ENCODE results near the gene NR4A2. TPM values are rescaled to one million over a fixed set of nuclear protein-coding genes. Genes with fewer than 3 reads are reported as not detected.

Gene NR4A2
- total RNA-seq, 1 experiment from 2014 or later, result 0.85 TPM

DNA sequence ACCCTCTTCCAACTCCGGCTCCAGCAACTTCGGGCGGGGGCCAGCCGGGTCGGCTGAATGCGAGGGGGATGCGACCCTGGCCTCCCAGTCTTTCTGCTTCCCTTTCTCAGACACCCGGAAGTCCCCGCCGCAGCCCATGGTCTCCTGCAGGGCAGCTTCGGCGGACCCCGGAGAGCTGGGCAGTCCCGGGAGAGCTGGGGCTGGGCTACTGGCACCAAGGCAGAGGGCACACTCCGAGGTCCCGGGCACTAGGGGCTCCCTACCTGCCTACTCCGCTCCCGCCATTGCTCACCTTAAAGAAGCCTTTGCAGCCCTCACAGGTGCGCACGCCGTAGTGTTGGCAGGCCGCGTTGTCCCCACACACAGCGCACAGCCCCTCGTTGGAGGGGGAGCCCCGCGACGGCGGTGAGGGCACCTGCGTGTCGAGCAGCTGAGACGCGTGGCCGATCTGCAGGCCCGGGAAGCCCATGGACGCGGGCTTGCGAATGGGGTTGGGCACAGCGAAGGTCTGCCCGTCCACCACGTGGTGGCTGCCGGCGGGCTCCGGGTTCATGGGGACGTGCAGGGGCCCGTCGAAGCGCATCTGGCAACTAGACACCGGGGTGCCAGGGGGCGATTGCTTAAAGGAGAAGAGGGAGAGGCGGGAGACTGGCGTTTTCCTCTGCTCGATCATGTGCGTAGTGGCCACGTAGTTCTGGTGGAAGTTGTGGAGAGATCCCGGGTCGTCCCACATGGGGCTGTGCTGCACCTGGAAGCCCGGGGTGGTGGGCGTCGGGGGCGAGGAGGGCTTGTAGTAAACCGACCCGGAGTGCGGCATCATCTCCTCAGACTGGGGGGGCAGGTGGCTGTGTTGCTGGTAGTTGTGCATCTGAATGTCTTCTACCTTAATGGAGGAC, 3.2 kb downstream of the NR4A2 start:
- Histone ChIP-seq H3K4me3 (ENCODE audit: low read depth in 2 of 2, low read length in 2 of 2) (no peak overlapping the region), H3K4me1 (ENCODE audit: control insufficient read depth, insufficient read depth, low read length) (peaks cover 2% of the 10 kb centered on the region; the same call in 1 of the 2 replicates), H3K27me3 (ENCODE audit: control insufficient read depth, insufficient read depth, low read length) (0 out of 2 replicates have a peak, but pooled peaks cover 2% of the 10 kb centered on the region), H3K9me3 (ENCODE audit: control insufficient read depth, insufficient read depth, low read depth, low read length) (no peaks in the 10 kb centered on the region), H3K36me3 (ENCODE audit: control insufficient read depth, insufficient read depth, low read length) (peaks cover 4% of the 10 kb centered on the region; the same call in 1 of the 2 replicates), H3K27ac (ENCODE audit: low read length) (no peak overlapping the region)
- DNase-seq (ENCODE audit: low read depth, low spot score) (no peak), ATAC-seq (no peak)
- ChIA-PET CTCF (no interaction called here), POLR2A (interaction anchor here (0.6 kb wide), 1 partner anchor 152 kb away, joined by 3 read pairs; no protein-coding TSS in a partner anchor)
- in situ Hi-C loops (cut with HindIII; ENCODE audit: low pct_unique_long_range_greater_than_20kb, low sequenced_read_pairs), result no loop called here
- intact Hi-C loops (cut with micrococcal nuclease; ENCODE audit: unreplicated experiment), result no loop called here
- TF ChIP-seq, protein P1, sequence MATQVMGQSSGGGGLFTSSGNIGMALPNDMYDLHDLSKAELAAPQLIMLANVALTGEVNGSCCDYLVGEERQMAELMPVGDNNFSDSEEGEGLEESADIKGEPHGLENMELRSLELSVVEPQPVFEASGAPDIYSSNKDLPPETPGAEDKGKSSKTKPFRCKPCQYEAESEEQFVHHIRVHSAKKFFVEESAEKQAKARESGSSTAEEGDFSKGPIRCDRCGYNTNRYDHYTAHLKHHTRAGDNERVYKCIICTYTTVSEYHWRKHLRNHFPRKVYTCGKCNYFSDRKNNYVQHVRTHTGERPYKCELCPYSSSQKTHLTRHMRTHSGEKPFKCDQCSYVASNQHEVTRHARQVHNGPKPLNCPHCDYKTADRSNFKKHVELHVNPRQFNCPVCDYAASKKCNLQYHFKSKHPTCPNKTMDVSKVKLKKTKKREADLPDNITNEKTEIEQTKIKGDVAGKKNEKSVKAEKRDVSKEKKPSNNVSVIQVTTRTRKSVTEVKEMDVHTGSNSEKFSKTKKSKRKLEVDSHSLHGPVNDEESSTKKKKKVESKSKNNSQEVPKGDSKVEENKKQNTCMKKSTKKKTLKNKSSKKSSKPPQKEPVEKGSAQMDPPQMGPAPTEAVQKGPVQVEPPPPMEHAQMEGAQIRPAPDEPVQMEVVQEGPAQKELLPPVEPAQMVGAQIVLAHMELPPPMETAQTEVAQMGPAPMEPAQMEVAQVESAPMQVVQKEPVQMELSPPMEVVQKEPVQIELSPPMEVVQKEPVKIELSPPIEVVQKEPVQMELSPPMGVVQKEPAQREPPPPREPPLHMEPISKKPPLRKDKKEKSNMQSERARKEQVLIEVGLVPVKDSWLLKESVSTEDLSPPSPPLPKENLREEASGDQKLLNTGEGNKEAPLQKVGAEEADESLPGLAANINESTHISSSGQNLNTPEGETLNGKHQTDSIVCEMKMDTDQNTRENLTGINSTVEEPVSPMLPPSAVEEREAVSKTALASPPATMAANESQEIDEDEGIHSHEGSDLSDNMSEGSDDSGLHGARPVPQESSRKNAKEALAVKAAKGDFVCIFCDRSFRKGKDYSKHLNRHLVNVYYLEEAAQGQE (IDR thresholded peaks at IDR 0.05; ENCODE audit: insufficient read depth in 1 of 2, low read depth in 2 of 2, low read length in 1 of 2), result no peak
- TF ChIP-seq SIN3A (IDR thresholded peaks at IDR 0.05; ENCODE audit: borderline replicate concordance, insufficient read depth, low read depth, low read length) (no peak), TCF7L2 (IDR thresholded peaks at IDR 0.05; ENCODE audit: low read depth, low read length) (no peak), POLR2AphosphoS5 (IDR thresholded peaks at IDR 0.05; ENCODE audit: low read depth, low read length) (no peak)
- TF ChIP-seq, protein P2, sequence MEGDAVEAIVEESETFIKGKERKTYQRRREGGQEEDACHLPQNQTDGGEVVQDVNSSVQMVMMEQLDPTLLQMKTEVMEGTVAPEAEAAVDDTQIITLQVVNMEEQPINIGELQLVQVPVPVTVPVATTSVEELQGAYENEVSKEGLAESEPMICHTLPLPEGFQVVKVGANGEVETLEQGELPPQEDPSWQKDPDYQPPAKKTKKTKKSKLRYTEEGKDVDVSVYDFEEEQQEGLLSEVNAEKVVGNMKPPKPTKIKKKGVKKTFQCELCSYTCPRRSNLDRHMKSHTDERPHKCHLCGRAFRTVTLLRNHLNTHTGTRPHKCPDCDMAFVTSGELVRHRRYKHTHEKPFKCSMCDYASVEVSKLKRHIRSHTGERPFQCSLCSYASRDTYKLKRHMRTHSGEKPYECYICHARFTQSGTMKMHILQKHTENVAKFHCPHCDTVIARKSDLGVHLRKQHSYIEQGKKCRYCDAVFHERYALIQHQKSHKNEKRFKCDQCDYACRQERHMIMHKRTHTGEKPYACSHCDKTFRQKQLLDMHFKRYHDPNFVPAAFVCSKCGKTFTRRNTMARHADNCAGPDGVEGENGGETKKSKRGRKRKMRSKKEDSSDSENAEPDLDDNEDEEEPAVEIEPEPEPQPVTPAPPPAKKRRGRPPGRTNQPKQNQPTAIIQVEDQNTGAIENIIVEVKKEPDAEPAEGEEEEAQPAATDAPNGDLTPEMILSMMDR (IDR thresholded peaks at IDR 0.05), result no peak
- no TSS peak for BruUV-seq (replicated peaks)

DNA sequence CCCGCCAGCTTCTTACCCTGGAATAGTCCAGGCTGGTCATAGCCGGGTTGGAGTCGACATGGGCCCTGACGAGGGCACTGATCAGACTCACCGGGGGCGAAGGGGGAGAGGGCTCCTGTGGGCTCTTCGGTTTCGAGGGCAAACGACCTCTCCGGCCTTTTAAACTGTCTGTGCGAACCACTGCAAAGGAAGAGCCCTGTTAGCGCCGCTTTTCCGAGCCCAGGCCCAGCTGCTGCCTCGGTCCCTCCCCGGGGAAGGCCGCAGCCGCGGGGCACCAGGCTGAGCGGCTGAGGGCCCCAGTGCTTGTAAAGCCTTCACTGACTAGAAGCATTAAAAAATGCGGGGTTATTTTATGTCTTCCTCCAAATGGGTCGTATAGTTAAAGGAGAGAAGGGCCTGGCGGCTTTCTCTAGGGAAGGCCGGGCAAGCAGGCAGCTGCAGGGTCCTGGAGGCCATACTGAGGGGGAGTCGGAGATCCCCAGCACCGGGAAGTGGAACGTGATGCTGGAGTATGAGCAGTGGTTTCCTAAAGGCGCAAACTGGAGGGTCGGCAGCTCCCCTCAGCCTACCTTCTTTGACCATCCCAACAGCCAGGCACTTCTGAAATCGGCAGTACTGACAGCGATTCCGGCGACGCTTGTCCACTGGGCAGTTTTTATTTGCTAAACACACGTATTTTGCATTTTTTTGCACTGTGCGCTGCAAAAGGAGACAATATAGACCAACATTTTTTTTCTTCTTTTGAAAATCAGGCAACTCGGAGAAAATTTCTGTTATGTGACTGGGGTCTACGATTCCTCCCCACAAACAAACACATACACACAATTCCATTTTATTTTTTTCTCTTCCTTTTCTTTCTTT, 4.5 kb downstream of the NR4A2 start:
- BruUV-seq (replicated peaks), result no TSS peak
- Histone ChIP-seq H3K4me3 (ENCODE audit: low read depth in 2 of 2, low read length in 2 of 2) (no peak overlapping the region), H3K27ac (ENCODE audit: low read length) (no peak overlapping the region), H3K27me3 (ENCODE audit: control insufficient read depth, insufficient read depth, low read length) (0 out of 2 replicates have a peak, but pooled peaks cover 2% of the 10 kb centered on the region), H3K9me3 (ENCODE audit: control insufficient read depth, insufficient read depth, low read depth, low read length) (no peaks in the 10 kb centered on the region), H3K36me3 (ENCODE audit: control insufficient read depth, insufficient read depth, low read length) (peaks cover 4% of the 10 kb centered on the region; the same call in 1 of the 2 replicates), H3K4me1 (ENCODE audit: control insufficient read depth, insufficient read depth, low read length) (peaks cover 2% of the 10 kb centered on the region; the same call in 1 of the 2 replicates)
- ChIA-PET CTCF (no interaction called here), POLR2A (no interaction called here)
- TF ChIP-seq, protein P1 (IDR thresholded peaks at IDR 0.05; ENCODE audit: insufficient read depth in 1 of 2, low read depth in 2 of 2, low read length in 1 of 2), result no peak
- TF ChIP-seq, protein P2 (IDR thresholded peaks at IDR 0.05), result no peak
- no peak for TF ChIP-seq POLR2AphosphoS5 (IDR thresholded peaks at IDR 0.05; ENCODE audit: low read depth, low read length)
- no peak for TF ChIP-seq SIN3A (IDR thresholded peaks at IDR 0.05; ENCODE audit: borderline replicate concordance, insufficient read depth, low read depth, low read length)
- no peak for TF ChIP-seq TCF7L2 (IDR thresholded peaks at IDR 0.05; ENCODE audit: low read depth, low read length)
- DNase-seq (ENCODE audit: low read depth, low spot score) (no peak), ATAC-seq (no peak)
- intact Hi-C loops (cut with micrococcal nuclease; ENCODE audit: unreplicated experiment) (no loop called here), in situ Hi-C loops (cut with HindIII; ENCODE audit: low pct_unique_long_range_greater_than_20kb, low sequenced_read_pairs) (no loop called here)
